ENCODE results near the gene EGLN1. TPM values are rescaled to one million over a fixed set of nuclear protein-coding genes. Genes with fewer than 3 reads are reported as not detected.

The EGLN1 gene
- total RNA-seq, 6 experiments from 2014 or later = 19.3 to 66.5 (median 38.9) TPM

DNA sequence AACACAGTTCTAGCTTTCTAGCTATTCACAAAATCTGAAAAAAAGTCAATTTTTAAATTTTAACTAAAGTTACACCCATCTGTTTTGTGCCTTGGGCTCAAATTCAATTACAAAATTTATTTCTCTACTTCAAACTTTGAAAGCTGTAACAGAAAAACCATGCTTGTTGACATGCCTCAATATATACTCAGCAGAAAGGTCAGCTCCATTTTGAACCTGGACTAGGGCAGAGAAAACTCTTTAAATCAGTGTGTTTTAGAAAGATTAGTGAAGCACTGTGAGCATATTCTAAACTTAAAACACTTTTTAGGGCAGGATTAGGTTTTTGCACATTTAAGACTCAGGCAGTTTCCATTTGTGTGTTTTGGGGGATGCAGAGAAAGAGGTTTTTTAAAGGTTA is 49.6 kb downstream of the EGLN1 start:
- TF ChIP-seq POLR2A (IDR thresholded peaks at IDR 0.05) = no peak
- TF ChIP-seq, protein P1, sequence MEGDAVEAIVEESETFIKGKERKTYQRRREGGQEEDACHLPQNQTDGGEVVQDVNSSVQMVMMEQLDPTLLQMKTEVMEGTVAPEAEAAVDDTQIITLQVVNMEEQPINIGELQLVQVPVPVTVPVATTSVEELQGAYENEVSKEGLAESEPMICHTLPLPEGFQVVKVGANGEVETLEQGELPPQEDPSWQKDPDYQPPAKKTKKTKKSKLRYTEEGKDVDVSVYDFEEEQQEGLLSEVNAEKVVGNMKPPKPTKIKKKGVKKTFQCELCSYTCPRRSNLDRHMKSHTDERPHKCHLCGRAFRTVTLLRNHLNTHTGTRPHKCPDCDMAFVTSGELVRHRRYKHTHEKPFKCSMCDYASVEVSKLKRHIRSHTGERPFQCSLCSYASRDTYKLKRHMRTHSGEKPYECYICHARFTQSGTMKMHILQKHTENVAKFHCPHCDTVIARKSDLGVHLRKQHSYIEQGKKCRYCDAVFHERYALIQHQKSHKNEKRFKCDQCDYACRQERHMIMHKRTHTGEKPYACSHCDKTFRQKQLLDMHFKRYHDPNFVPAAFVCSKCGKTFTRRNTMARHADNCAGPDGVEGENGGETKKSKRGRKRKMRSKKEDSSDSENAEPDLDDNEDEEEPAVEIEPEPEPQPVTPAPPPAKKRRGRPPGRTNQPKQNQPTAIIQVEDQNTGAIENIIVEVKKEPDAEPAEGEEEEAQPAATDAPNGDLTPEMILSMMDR (IDR thresholded peaks at IDR 0.05) = no peak
- H3K4me3 ChIP-seq = no peak overlapping the region
- no peaks in the 10 kb centered on the region for H3K9me3 ChIP-seq
- intact Hi-C loops (cut with DNase I) = no loop called here
- no peak for DNase-seq
- peaks cover 0 to 9% (median 0%) of the 10 kb centered on the region in 4 donors for H3K36me3 ChIP-seq
- no peak overlapping the region for H3K27ac ChIP-seq
- H3K27me3 ChIP-seq = no peaks in the 10 kb centered on the region
- no peak for ATAC-seq
- peaks cover 0 to 10% (median 4%) of the 10 kb centered on the region in 4 donors for H3K4me1 ChIP-seq

DNA sequence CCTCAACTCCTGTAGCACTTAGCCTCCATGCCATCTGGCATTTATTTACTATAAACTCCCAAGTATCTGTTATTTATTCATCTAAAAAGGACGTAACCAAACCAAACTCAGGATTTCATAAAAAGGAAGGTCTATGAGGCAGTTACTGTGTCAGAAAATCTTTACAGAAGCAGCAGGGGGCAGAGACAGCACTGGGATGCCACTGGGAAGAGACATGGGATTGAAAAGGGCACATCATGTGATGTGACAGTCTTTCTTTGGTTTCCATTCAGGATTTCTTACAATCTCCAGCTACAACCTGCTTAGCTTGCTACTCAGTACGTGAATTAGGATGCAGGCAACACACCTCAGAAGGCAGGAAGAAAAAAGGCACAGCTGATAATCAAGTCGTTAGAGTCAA is 52.8 kb downstream of the EGLN1 start:
- intact Hi-C loops (cut with DNase I) = no loop called here
- no peaks in the 10 kb centered on the region for H3K27me3 ChIP-seq
- H3K9me3 ChIP-seq = no peaks in the 10 kb centered on the region
- H3K36me3 ChIP-seq = peaks cover 0 to 23% (median 3%) of the 10 kb centered on the region in 4 donors
- DNase-seq (no peak), ATAC-seq (peak in 2 of 4 donors; percentile 23 to 37)
- no peak for TF ChIP-seq POLR2A (IDR thresholded peaks at IDR 0.05)
- TF ChIP-seq, protein P1 (IDR thresholded peaks at IDR 0.05) = no peak
- no peak overlapping the region for H3K4me3 ChIP-seq
- 72% methylated on average over 3 of the region's 3 CpGs for WGBS (ENCODE audit: insufficient coverage, low coverage, low lambda C conversion rate, missing lambda C conversion rate)
- H3K27ac ChIP-seq = no peak overlapping the region
- no peaks in the 10 kb centered on the region for H3K4me1 ChIP-seq

DNA sequence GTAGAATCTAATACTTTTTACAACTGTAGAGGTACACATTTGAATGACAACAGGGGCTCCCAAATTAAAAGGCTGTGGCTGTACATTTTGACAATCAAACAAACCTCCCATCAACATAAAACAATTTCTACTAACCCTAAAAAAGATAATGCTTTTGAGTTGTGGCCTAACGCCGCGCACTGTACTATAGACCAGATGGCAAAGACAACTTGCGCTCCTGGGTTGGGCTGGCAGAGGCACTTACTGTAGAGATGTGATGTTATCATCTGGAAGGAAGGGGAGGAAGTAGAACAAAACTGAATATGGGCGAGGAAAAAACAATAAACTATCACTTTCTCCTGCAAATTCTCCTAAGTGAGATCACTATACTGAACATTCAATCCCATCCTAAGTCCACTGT is 57.9 kb downstream of the EGLN1 start:
- Histone ChIP-seq H3K4me1 (no peaks in the 10 kb centered on the region), H3K27me3 (no peaks in the 10 kb centered on the region), H3K4me3 (no peak overlapping the region), H3K27ac (no peak overlapping the region), H3K36me3 (peaks cover 0 to 13% (median 3%) of the 10 kb centered on the region in 4 donors), H3K9me3 (no peaks in the 10 kb centered on the region)
- DNase-seq = no peak
- no peak for ATAC-seq
- WGBS (ENCODE audit: insufficient coverage, low coverage, low lambda C conversion rate, missing lambda C conversion rate) = 82% methylated on average over 4 of the region's 5 CpGs
- no peak for TF ChIP-seq POLR2A (IDR thresholded peaks at IDR 0.05)
- TF ChIP-seq, protein P1 (IDR thresholded peaks at IDR 0.05) = no peak
- intact Hi-C loops (cut with DNase I) = no loop called here

DNA sequence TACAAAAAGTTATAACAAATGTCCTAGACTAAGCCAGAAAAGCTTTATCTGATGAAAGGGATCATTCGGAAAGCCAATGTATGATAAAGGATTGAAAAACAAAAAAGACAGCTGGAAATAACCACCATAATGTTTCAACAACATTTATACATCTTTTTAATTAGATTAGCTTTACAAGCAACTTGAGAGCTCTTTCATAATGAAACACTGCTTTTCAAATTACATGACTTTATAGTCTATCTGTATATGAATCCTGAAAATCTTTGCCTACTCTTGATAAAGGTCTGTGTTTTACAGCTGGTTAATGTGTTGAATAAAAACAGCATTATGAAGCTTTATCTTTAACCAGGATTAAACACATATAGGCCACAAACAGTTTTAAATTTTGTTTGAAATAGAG is 58.5 kb downstream of the EGLN1 start:
- no peaks in the 10 kb centered on the region for H3K4me1 ChIP-seq
- H3K36me3 ChIP-seq = peaks cover 0 to 13% (median 3%) of the 10 kb centered on the region in 4 donors
- 48% methylated on average over 1 of the region's 1 CpG for WGBS (ENCODE audit: insufficient coverage, low coverage, low lambda C conversion rate, missing lambda C conversion rate)
- intact Hi-C loops (cut with DNase I) = no loop called here
- H3K27ac ChIP-seq = no peak overlapping the region
- no peaks in the 10 kb centered on the region for H3K9me3 ChIP-seq
- no peak for TF ChIP-seq POLR2A (IDR thresholded peaks at IDR 0.05)
- TF ChIP-seq, protein P1 (IDR thresholded peaks at IDR 0.05) = no peak
- DNase-seq (no peak), ATAC-seq (no peak)
- no peaks in the 10 kb centered on the region for H3K27me3 ChIP-seq
- H3K4me3 ChIP-seq = no peak overlapping the region

DNA sequence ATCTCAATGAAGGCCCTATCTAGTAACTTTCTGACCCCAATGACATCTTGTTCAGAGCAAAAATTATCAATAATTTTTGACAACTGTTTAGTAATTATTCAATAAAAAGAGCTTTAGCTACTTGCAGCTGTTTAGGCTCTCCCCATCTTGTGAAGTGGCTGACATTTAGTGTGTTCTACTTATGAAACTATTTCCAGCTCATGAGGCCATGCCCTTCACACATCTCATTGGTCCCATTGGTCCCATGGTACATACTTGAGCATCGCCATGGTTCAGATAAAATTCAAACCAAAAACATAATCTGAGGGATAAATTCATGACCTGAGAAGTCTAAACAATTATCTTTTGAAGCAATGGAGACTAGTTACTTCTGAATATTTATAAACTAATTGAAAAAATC is 59.8 kb downstream of the EGLN1 start:
- ATAC-seq = no peak
- whole genome bisulfite sequencing (ENCODE audit: insufficient coverage, low coverage, low lambda C conversion rate, missing lambda C conversion rate) = 77% methylated on average over 1 of the region's 1 CpG
- H3K4me3 ChIP-seq = no peak overlapping the region
- intact Hi-C loops (cut with DNase I) = no loop called here
- H3K27ac ChIP-seq = no peak overlapping the region
- H3K27me3 ChIP-seq = no peaks in the 10 kb centered on the region
- peaks cover 0 to 13% (median 3%) of the 10 kb centered on the region in 4 donors for H3K36me3 ChIP-seq
- no peak for DNase-seq
- H3K4me1 ChIP-seq = peaks cover 0 to 6% (median 0%) of the 10 kb centered on the region in 4 donors
- TF ChIP-seq, protein P1 (IDR thresholded peaks at IDR 0.05) = no peak
- no peak for TF ChIP-seq POLR2A (IDR thresholded peaks at IDR 0.05)
- no peaks in the 10 kb centered on the region for H3K9me3 ChIP-seq
